Measurements from ENCODE around the gene NEMF.

NEMF gene

DNA sequence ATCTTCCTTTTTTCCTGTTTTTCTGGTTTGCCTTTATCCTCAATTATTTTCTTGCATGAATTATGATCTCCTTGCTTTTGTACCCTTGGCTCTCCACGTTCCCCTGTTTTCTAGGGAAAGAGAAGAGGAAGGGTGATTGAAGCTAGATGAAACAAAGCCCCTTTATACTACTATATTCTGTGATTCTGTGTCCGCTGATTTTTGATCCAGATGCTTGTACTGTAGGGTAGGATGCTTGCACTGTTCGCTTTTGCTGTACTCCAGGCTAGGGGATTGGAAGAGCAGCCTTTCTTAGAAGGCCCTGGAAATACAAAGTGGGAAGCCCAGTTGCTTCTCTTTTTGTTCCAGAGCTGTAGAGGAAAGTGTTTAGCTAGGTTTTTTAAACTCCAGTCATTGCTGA is 119.7 kb downstream of the NEMF start:
- DNase-seq, result no peak

Measured in cortex of kidney (tissue), 1 donor.